ENCODE data around the gene BTBD18.

GRCh38 chr11:57751176-57751575, 443 bp downstream of the BTBD18 start:
- TF ChIP-seq CTCF (IDR thresholded peaks at IDR 0.05) (no peak), POLR2A (IDR thresholded peaks at IDR 0.05) (no peak)
